PC-9 (cell line): ENCODE measurements around the gene ZC3H12A. TPM values are rescaled to one million over a fixed set of nuclear protein-coding genes. Genes with fewer than 3 reads are reported as not detected.

ENCODE experiments used
- BruUV-seq: library from RNA; stranded (reverse); fragments of 400-500 nt; replicated peaks from 2 replicates; lab custom pipeline; 2021; lab: Mats Ljungman, UMichigan
- CTCF ChIA-PET: fragments of 300-600 bp; sonication (Branson Sonifier 250); formaldehyde crosslinking; loops from one replicate; lab custom pipeline; 2022; ENCODE audit warnings: antibody characterized with exemption; lab: Charles Lee
- POLR2A ChIA-PET: fragments of 300-600 bp; sonication (Branson Sonifier 250); formaldehyde crosslinking; loops from one replicate; lab custom pipeline; 2022; ENCODE audit warnings: antibody characterized with exemption; ENCODE audit not compliant: unreplicated experiment; lab: Charles Lee
- DNase-seq, 2 experiments: peaks; one replicate each; pipeline versions ENCODE4 v3.0.0 to v3.0.0-alpha.2; 2015 to 2022; ENCODE audit warnings: mixed read lengths in 1 of 2
- H2AFZ ChIP-seq: fragments of 200-600 bp; sonication (generic); 2 replicates; pipeline ENCODE4 v1.8.1; 2017; ENCODE audit warnings: antibody characterized with exemption
- H3F3A ChIP-seq: fragments of 200-600 bp; sonication (generic); 2 replicates; pipeline ENCODE4 v1.8.1; 2017; ENCODE audit warnings: antibody characterized with exemption, mild to moderate bottlenecking, low read depth; ENCODE audit not compliant: insufficient read depth
- H3K27ac ChIP-seq: fragments of 200-600 bp; sonication (generic); 2 replicates; pipeline ENCODE4 v1.6.1; 2016; ENCODE audit warnings: mixed run types
- H3K27me3 ChIP-seq: fragments of 200-600 bp; sonication (generic); 2 replicates; pipeline ENCODE4 v1.6.1; 2016; ENCODE audit warnings: low read depth, mixed run types; ENCODE audit not compliant: insufficient read depth
- H3K36me3 ChIP-seq: fragments of 200-600 bp; sonication (generic); 2 replicates; pipeline ENCODE4 v1.6.1; 2016; ENCODE audit warnings: low read depth, mixed run types
- H3K4me1 ChIP-seq: fragments of 200-600 bp; sonication (generic); replicated peaks from 2 replicates; pipeline ENCODE4 v1.6.1; 2016; ENCODE audit warnings: mixed run types; ENCODE audit not compliant: insufficient read depth
- H3K4me2 ChIP-seq: fragments of 200-600 bp; sonication (generic); 2 replicates; pipeline ENCODE4 v1.6.1; 2017; ENCODE audit warnings: mixed run types
- H3K4me3 ChIP-seq: fragments of 200-600 bp; sonication (generic); 2 replicates; pipeline ENCODE4 v1.6.1; 2016; ENCODE audit warnings: mixed run types
- H3K79me2 ChIP-seq: fragments of 200-600 bp; sonication (generic); 2 replicates; pipeline ENCODE4 v1.6.1; 2017; ENCODE audit warnings: low read depth, mixed run types
- H3K9me2 ChIP-seq: fragments of 200-600 bp; sonication (generic); 2 replicates; pipeline ENCODE4 v1.8.1; 2017; ENCODE audit warnings: mild to moderate bottlenecking; ENCODE audit not compliant: insufficient read depth
- H3K9me3 ChIP-seq: fragments of 200-600 bp; sonication (generic); 2 replicates; pipeline ENCODE4 v1.8.1; 2016; ENCODE audit warnings: low read depth; ENCODE audit not compliant: insufficient read depth
- H4K20me1 ChIP-seq: fragments of 200-600 bp; sonication (generic); 2 replicates; pipeline ENCODE4 v1.8.1; 2017; ENCODE audit not compliant: insufficient read depth
- CTCF ChIP-seq: fragments of 200-600 bp; sonication (generic); conservative IDR thresholded peaks from 2 replicates; pipeline ENCODE4 v1.6.1; 2017; ENCODE audit warnings: mixed run types, antibody characterized with exemption, mild to moderate bottlenecking, moderate library complexity
- EZH2 ChIP-seq: fragments of 200-600 bp; sonication (generic); IDR thresholded peaks from 2 replicates; pipeline ENCODE4 v1.8.0; 2017; ENCODE audit warnings: antibody characterized with exemption, low read depth
- intact Hi-C: fragments of 100-400 bp; cut with micrococcal nuclease; formaldehyde crosslinking; loops from one replicate; pipeline ENCODE4 v1.10.0; 2022; ENCODE audit not compliant: unreplicated experiment
- total RNA-seq: library from RNA; stranded (reverse); gene quantifications from 2 replicates; pipeline ENCODE4 v1.2.3, GENCODE V29; 2021

The ZC3H12A gene
- total RNA-seq, 1 experiment from 2014 or later: 18.7 TPM

GRCh38 chr1:37472281-37472680 is 2.1 kb upstream of the ZC3H12A start:
- Histone ChIP-seq H3K79me2 (peaks cover 52% of the 10 kb centered on the region), H3K4me2 (peak overlapping the region; percentile 95), H3K4me3 (peak overlapping the region; percentile 94; the same call in 1 of the 2 replicates), H3K36me3 (0 out of 2 replicates have a peak, but pooled peaks cover 8% of the 10 kb centered on the region), H4K20me1 (no peaks in the 10 kb centered on the region; the same call in 1 of the 2 replicates), H3K4me1 (peaks cover 38% of the 10 kb centered on the region), H2AFZ (no peak overlapping the region), H3K27me3 (no peaks in the 10 kb centered on the region), H3F3A (peaks cover 40% of the 10 kb centered on the region), H3K27ac (peak overlapping the region; percentile 66), H3K9me2 (no peaks in the 10 kb centered on the region), H3K9me3 (no peaks in the 10 kb centered on the region)
- BruUV-seq: no TSS peak
- peak in 1 of 2 experiments; percentile 46 for DNase-seq
- intact Hi-C loops: loop anchor here (5.0 to 10.0 kb wide), 3 partner anchors 335 to 663 kb away; partner anchors contain the start of genes C1orf122, MTF1 and YRDC
- TF ChIP-seq EZH2 (no peak), CTCF (no peak)
- CTCF ChIA-PET: interaction anchor here (0.6 to 1.8 kb wide), 3 partner anchors 12 to 403 kb away, joined by 4 to 8 read pairs (median 4); partner anchors contain the start of gene MEAF6
- POLR2A ChIA-PET: interaction anchor here (0.5 to 1.2 kb wide), 4 partner anchors 12 to 24 kb away, joined by 3 to 7 read pairs (median 4); no protein-coding TSS in a partner anchor

GRCh38 chr1:37472994-37473393 is 1.4 kb upstream of the ZC3H12A start:
- POLR2A ChIA-PET: interaction anchor here (0.6 kb wide), 1 partner anchor 18 kb away, joined by 4 read pairs; no protein-coding TSS in a partner anchor
- H3K9me2 ChIP-seq: no peaks in the 10 kb centered on the region
- no peaks in the 10 kb centered on the region; the same call in 1 of the 2 replicates for H4K20me1 ChIP-seq
- no TSS peak for BruUV-seq
- peak overlapping the region; percentile 94; the same call in 1 of the 2 replicates for H3K4me3 ChIP-seq
- CTCF ChIA-PET: interaction anchor here (1.5 kb wide), 1 partner anchor 41 kb away, joined by 8 read pairs; the partner anchor contains the start of gene MEAF6
- peaks cover 45% of the 10 kb centered on the region for H3K4me1 ChIP-seq
- H3F3A ChIP-seq: peaks cover 47% of the 10 kb centered on the region
- no peak overlapping the region for H2AFZ ChIP-seq
- no peak for DNase-seq
- H3K9me3 ChIP-seq: no peaks in the 10 kb centered on the region
- no peaks in the 10 kb centered on the region for H3K27me3 ChIP-seq
- H3K79me2 ChIP-seq: peaks cover 59% of the 10 kb centered on the region
- TF ChIP-seq CTCF (no peak), EZH2 (no peak)
- H3K36me3 ChIP-seq: peaks cover 14% of the 10 kb centered on the region
- intact Hi-C loops: loop anchor here (5.0 to 10.0 kb wide), 3 partner anchors 334 to 662 kb away; partner anchors contain the start of genes C1orf122, MTF1 and YRDC
- 0 out of 2 replicates have a peak overlapping the region, but pooled peaks have one; percentile 66 for H3K27ac ChIP-seq
- peak overlapping the region; percentile 95 for H3K4me2 ChIP-seq

GRCh38 chr1:37473431-37474045 is 842 bp upstream of the ZC3H12A start:
- ChIA-PET CTCF (interaction anchor here (0.7 to 1.1 kb wide), 2 partner anchors 13 to 18 kb away, joined by 4 to 5 read pairs; no protein-coding TSS in a partner anchor), POLR2A (interaction anchor here (0.5 to 0.7 kb wide), 5 partner anchors 11 to 1510 kb away, joined by 4 to 34 read pairs (median 4); no protein-coding TSS in a partner anchor)
- intact Hi-C loops: loop anchor here (2.0 to 10.0 kb wide), 4 partner anchors 334 to 661 kb away; partner anchors contain the start of genes C1orf122, MTF1 and YRDC
- H3K36me3 ChIP-seq: peaks cover 19% of the 10 kb centered on the region
- TF ChIP-seq CTCF: 0 out of 2 replicates have a peak, but pooled peaks have one; percentile 14
- TF ChIP-seq EZH2: no peak
- H3K9me2 ChIP-seq: no peaks in the 10 kb centered on the region
- H4K20me1 ChIP-seq: no peaks in the 10 kb centered on the region; the same call in 1 of the 2 replicates
- peak overlapping the region; percentile 89 for H2AFZ ChIP-seq
- peak overlapping the region; percentile 9; the same call in 1 of the 2 replicates for H3K27ac ChIP-seq
- peak overlapping the region; percentile 95 for H3K4me2 ChIP-seq
- peaks cover 53% of the 10 kb centered on the region for H3F3A ChIP-seq
- H3K79me2 ChIP-seq: peaks cover 64% of the 10 kb centered on the region
- BruUV-seq: TSS peak; percentile 1
- peak overlapping the region; percentile 94 for H3K4me3 ChIP-seq
- no peaks in the 10 kb centered on the region for H3K27me3 ChIP-seq
- H3K9me3 ChIP-seq: no peaks in the 10 kb centered on the region
- no peak for DNase-seq
- H3K4me1 ChIP-seq: peaks cover 51% of the 10 kb centered on the region
